GM15510 (cell line): Measurements from ENCODE around the gene RAB40B.

Source experiments
- POLR2A ChIP-seq: IDR thresholded peaks from 3 replicates; pipeline ENCODE4 v1.6.1; 2011; ENCODE audit warnings: borderline replicate concordance; ENCODE audit not compliant: insufficient read length; ENCODE audit errors: extremely low read depth

The RAB40B gene

GRCh38 chr17:82638183-82638773, 60.2 kb downstream of the RAB40B start:
- no peak for TF ChIP-seq POLR2A

- no peak for TF ChIP-seq POLR2A
These were observed 61.6 kb downstream of the RAB40B start for GRCh38 chr17:82636626-82637598.

- no peak for TF ChIP-seq POLR2A
These were observed 65.2 kb downstream of the RAB40B start for GRCh38 chr17:82633343-82633742.

- no peak for TF ChIP-seq POLR2A
These were observed 66.0 kb downstream of the RAB40B start for GRCh38 chr17:82632451-82632850.

GRCh38 chr17:82631544-82631943, 67.0 kb downstream of the RAB40B start:
- TF ChIP-seq POLR2A: no peak

GRCh38 chr17:82630212-82630611, 68.3 kb downstream of the RAB40B start:
- no peak for TF ChIP-seq POLR2A

GRCh38 chr17:82629748-82630147, 68.8 kb downstream of the RAB40B start:
- TF ChIP-seq POLR2A: no peak

GRCh38 chr17:82627405-82627804, 71.1 kb downstream of the RAB40B start:
- TF ChIP-seq POLR2A: no peak

- no peak for TF ChIP-seq POLR2A
These were observed 74.8 kb downstream of the RAB40B start for GRCh38 chr17:82623707-82624106.

GRCh38 chr17:82619641-82620040, 78.9 kb downstream of the RAB40B start:
- TF ChIP-seq POLR2A: no peak

- TF ChIP-seq POLR2A: no peak
These were observed 79.3 kb downstream of the RAB40B start for GRCh38 chr17:82619211-82619610.

GRCh38 chr17:82616021-82616711, 82.3 kb downstream of the RAB40B start:
- no peak for TF ChIP-seq POLR2A

- TF ChIP-seq POLR2A: no peak
These were observed 83.1 kb downstream of the RAB40B start for GRCh38 chr17:82615084-82616020.

- no peak for TF ChIP-seq POLR2A
These were observed 84.3 kb downstream of the RAB40B start for GRCh38 chr17:82614095-82614631.
